Neural progenitor cell (in vitro differentiated cells): Measurements from ENCODE around the gene KRTAP2-3. TPM values are rescaled to one million over a fixed set of nuclear protein-coding genes. Genes with fewer than 3 reads are reported as not detected.
A peak's percentile ranks its signal among the peaks of the same experiment; 100 is the strongest.

Experiments
- DNase-seq: peaks from one replicate; pipeline ENCODE4 v3.0.0-alpha.2; 2016; ENCODE audit warnings: low spot score
- H2AFZ ChIP-seq: fragments of 200-600 bp; sonication (generic); replicated peaks from 2 replicates; pipeline ENCODE4 v1.6.1; 2016; ENCODE audit warnings: antibody characterized with exemption
- H3F3A ChIP-seq: fragments of 200-600 bp; sonication (generic); 2 replicates; pipeline ENCODE4 v1.6.1; 2016; ENCODE audit warnings: antibody characterized with exemption, low read depth
- H3K27ac ChIP-seq: fragments of 200-600 bp; sonication (generic); 2 replicates; pipeline ENCODE4 v1.5.1; 2016; ENCODE audit warnings: mild to moderate bottlenecking
- H3K27me3 ChIP-seq: fragments of 200-600 bp; sonication (generic); 2 replicates; pipeline ENCODE4 v1.6.1; 2016; ENCODE audit warnings: mild to moderate bottlenecking, moderate library complexity
- H3K36me3 ChIP-seq: fragments of 200-600 bp; sonication (generic); 2 replicates; pipeline ENCODE4 v1.5.1; 2016
- H3K4me1 ChIP-seq: fragments of 200-600 bp; sonication (generic); 2 replicates; pipeline ENCODE4 v1.6.1; 2016; ENCODE audit warnings: mixed run types
- H3K4me2 ChIP-seq: fragments of 200-600 bp; sonication (generic); 2 replicates; pipeline ENCODE4 v1.6.1; 2016
- H3K4me3 ChIP-seq: fragments of 200-600 bp; sonication (generic); 2 replicates; pipeline ENCODE4 v1.5.1; 2016
- H3K79me2 ChIP-seq: fragments of 200-600 bp; sonication (generic); 2 replicates; pipeline ENCODE4 v1.6.1; 2016; ENCODE audit warnings: low read depth
- H3K9ac ChIP-seq: fragments of 200-600 bp; sonication (generic); 2 replicates; pipeline ENCODE4 v1.6.1; 2016
- H3K9me3 ChIP-seq: fragments of 200-600 bp; sonication (generic); 2 replicates; pipeline ENCODE4 v1.5.1; 2016; ENCODE audit warnings: low read depth
- H4K20me1 ChIP-seq: fragments of 200-600 bp; sonication (generic); 2 replicates; pipeline ENCODE4 v1.6.1; 2016; ENCODE audit warnings: low read depth
- H3K27ac Mint-ChIP-seq: 3 replicates; pipeline ENCODE4 v1.8.0; 2021; ENCODE audit warnings: mixed read lengths
- H3K27me3 Mint-ChIP-seq: 2 replicates; pipeline ENCODE4 v1.8.0; 2022; ENCODE audit warnings: low read depth, mild to moderate bottlenecking, inconsistent platforms, moderate library complexity, mixed read lengths; ENCODE audit not compliant: insufficient read depth
- H3K36me3 Mint-ChIP-seq: 3 replicates; pipeline ENCODE4 v1.8.0; 2021; ENCODE audit warnings: mixed read lengths
- H3K4me1 Mint-ChIP-seq: 3 replicates; pipeline ENCODE4 v1.8.0; 2021; ENCODE audit warnings: mixed read lengths
- H3K4me3 Mint-ChIP-seq: 3 replicates; pipeline ENCODE4 v1.8.0; 2021; ENCODE audit warnings: mild to moderate bottlenecking, moderate library complexity, mixed read lengths
- H3K9me3 Mint-ChIP-seq: 3 replicates; pipeline ENCODE4 v1.8.0; 2020; ENCODE audit warnings: mixed read lengths
- EZH2 ChIP-seq: fragments of 200-600 bp; sonication (generic); IDR thresholded peaks from 2 replicates; pipeline ENCODE4 v1.6.1; 2017; ENCODE audit warnings: antibody characterized with exemption, mild to moderate bottlenecking, moderate library complexity
- EZH2phosphoT487 ChIP-seq: fragments of 200-600 bp; sonication (generic); IDR thresholded peaks from 2 replicates; pipeline ENCODE4 v1.6.1; 2017; ENCODE audit warnings: antibody characterized with exemption
- total RNA-seq: library from RNA; depleted of rRNA; stranded (reverse); fragments of >200 nt; gene quantifications from 2 replicates; pipeline ENCODE4 v1.2.3, GENCODE V29; 2015; ENCODE audit warnings: low replicate concordance
- TF ChIP-seq, protein P1 (sequence below): fragments of 200-600 bp; sonication (generic); IDR thresholded peaks from 2 replicates; pipeline ENCODE4 v1.5.1; 2017; ENCODE audit warnings: antibody characterized with exemption, mild to moderate bottlenecking

KRTAP2-3 gene
- total RNA-seq, 1 donor from 2014 or later = not detected

GRCh38 chr17:41019415-41019814 lies 40.5 kb downstream of the KRTAP2-3 start:
- Histone ChIP-seq H4K20me1 (no peaks in the 10 kb centered on the region), H3K9ac (no peak overlapping the region), H3K4me3 (no peak overlapping the region), H3K36me3 (no peaks in the 10 kb centered on the region), H3F3A (no peaks in the 10 kb centered on the region), H3K4me2 (no peak overlapping the region), H3K27me3 (no peaks in the 10 kb centered on the region), H3K9me3 (no peaks in the 10 kb centered on the region), H3K27ac (no peak overlapping the region), H3K4me1 (no peaks in the 10 kb centered on the region), H2AFZ (no peak overlapping the region), H3K79me2 (no peaks in the 10 kb centered on the region)
- TF ChIP-seq EZH2 (no peak), EZH2phosphoT487 (no peak)
- TF ChIP-seq, protein P1, sequence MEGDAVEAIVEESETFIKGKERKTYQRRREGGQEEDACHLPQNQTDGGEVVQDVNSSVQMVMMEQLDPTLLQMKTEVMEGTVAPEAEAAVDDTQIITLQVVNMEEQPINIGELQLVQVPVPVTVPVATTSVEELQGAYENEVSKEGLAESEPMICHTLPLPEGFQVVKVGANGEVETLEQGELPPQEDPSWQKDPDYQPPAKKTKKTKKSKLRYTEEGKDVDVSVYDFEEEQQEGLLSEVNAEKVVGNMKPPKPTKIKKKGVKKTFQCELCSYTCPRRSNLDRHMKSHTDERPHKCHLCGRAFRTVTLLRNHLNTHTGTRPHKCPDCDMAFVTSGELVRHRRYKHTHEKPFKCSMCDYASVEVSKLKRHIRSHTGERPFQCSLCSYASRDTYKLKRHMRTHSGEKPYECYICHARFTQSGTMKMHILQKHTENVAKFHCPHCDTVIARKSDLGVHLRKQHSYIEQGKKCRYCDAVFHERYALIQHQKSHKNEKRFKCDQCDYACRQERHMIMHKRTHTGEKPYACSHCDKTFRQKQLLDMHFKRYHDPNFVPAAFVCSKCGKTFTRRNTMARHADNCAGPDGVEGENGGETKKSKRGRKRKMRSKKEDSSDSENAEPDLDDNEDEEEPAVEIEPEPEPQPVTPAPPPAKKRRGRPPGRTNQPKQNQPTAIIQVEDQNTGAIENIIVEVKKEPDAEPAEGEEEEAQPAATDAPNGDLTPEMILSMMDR = no peak
- no peak overlapping the region for H3K4me3 Mint-ChIP-seq
- H3K9me3 Mint-ChIP-seq = no peaks in the 10 kb centered on the region
- no peaks in the 10 kb centered on the region for H3K27me3 Mint-ChIP-seq
- H3K4me1 Mint-ChIP-seq = no peaks in the 10 kb centered on the region
- H3K27ac Mint-ChIP-seq = no peak overlapping the region
- no peak for DNase-seq
- no peaks in the 10 kb centered on the region for H3K36me3 Mint-ChIP-seq

DNA sequence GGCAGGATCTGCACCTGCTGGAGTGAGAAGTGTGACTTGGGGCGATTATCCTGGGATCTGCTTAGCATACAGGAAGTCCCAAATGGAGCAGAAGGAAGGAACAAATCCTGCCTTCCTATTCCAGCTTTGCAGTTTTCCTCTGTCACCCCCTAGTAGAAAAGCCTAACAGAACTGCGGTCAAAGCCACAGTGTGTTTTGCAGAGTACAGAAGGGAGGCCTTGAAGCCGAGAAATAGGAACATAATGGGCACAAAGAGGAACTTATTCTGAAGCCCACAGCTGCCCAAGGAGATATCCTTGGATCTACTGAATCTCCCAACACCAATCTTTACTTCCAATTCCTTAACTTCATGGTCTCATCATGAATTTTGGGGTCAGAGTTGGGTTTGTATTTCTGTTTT lies 41.4 kb downstream of the KRTAP2-3 start:
- H3K9ac ChIP-seq = no peak overlapping the region
- no peaks in the 10 kb centered on the region for H3K36me3 ChIP-seq
- DNase-seq = no peak
- no peak overlapping the region for H3K4me3 ChIP-seq
- H3K36me3 Mint-ChIP-seq = no peaks in the 10 kb centered on the region
- H3K4me1 ChIP-seq = no peaks in the 10 kb centered on the region
- TF ChIP-seq, protein P1 = no peak
- TF ChIP-seq EZH2phosphoT487 (no peak), EZH2 (no peak)
- no peak overlapping the region for H3K27ac Mint-ChIP-seq
- no peaks in the 10 kb centered on the region for H3K27me3 Mint-ChIP-seq
- no peak overlapping the region for H3K4me2 ChIP-seq
- no peaks in the 10 kb centered on the region for H4K20me1 ChIP-seq
- H3K27ac ChIP-seq = no peak overlapping the region
- H3K9me3 ChIP-seq = no peaks in the 10 kb centered on the region
- no peaks in the 10 kb centered on the region for H3K27me3 ChIP-seq
- no peaks in the 10 kb centered on the region for H3K4me1 Mint-ChIP-seq
- no peaks in the 10 kb centered on the region for H3K79me2 ChIP-seq
- no peak overlapping the region for H3K4me3 Mint-ChIP-seq
- peak overlapping the region; percentile 73 for H2AFZ ChIP-seq
- no peaks in the 10 kb centered on the region for H3F3A ChIP-seq
- no peaks in the 10 kb centered on the region for H3K9me3 Mint-ChIP-seq

- Histone ChIP-seq H3K4me2 (no peak overlapping the region), H3K27me3 (no peaks in the 10 kb centered on the region), H3K27ac (no peak overlapping the region), H3K79me2 (no peaks in the 10 kb centered on the region), H3K36me3 (no peaks in the 10 kb centered on the region), H3K9ac (no peak overlapping the region), H2AFZ (peak overlapping the region; percentile 1), H3K9me3 (no peaks in the 10 kb centered on the region), H3F3A (no peaks in the 10 kb centered on the region), H3K4me1 (no peaks in the 10 kb centered on the region), H3K4me3 (no peak overlapping the region), H4K20me1 (no peaks in the 10 kb centered on the region)
- no peaks in the 10 kb centered on the region for H3K36me3 Mint-ChIP-seq
- H3K4me3 Mint-ChIP-seq = no peak overlapping the region
- no peaks in the 10 kb centered on the region for H3K4me1 Mint-ChIP-seq
- no peak overlapping the region for H3K27ac Mint-ChIP-seq
- TF ChIP-seq EZH2 = no peak
- TF ChIP-seq, protein P1 = no peak
- TF ChIP-seq EZH2phosphoT487 = no peak
- no peaks in the 10 kb centered on the region for H3K27me3 Mint-ChIP-seq
- no peak for DNase-seq
- H3K9me3 Mint-ChIP-seq = no peaks in the 10 kb centered on the region
Measured at GRCh38 chr17:41016578-41017215, 43.2 kb downstream of the KRTAP2-3 start.
